Type B pancreatic cell (in vitro differentiated cells): ENCODE results near the gene ATG7. TPM values are rescaled to one million over a fixed set of nuclear protein-coding genes. Genes with fewer than 3 reads are reported as not detected.

ENCODE experiments used
- DNase-seq: peaks from one replicate; pipeline ENCODE4 v3.0.0; 2021; ENCODE audit warnings: mixed read lengths; ENCODE audit not compliant: unreplicated experiment; ENCODE audit errors: extremely low spot score
- H3K27ac Mint-ChIP-seq: 2 replicates; pipeline ENCODE4 v1.8.0; 2021; ENCODE audit warnings: mild to moderate bottlenecking, mixed read lengths
- H3K27me3 Mint-ChIP-seq: 2 replicates; pipeline ENCODE4 v1.8.0; 2021; ENCODE audit warnings: mixed read lengths
- H3K36me3 Mint-ChIP-seq: 2 replicates; pipeline ENCODE4 v1.8.0; 2021; ENCODE audit warnings: mixed read lengths
- H3K4me1 Mint-ChIP-seq: one replicate; pipeline ENCODE4 v1.8.0; 2021; ENCODE audit warnings: mixed read lengths; ENCODE audit not compliant: unreplicated experiment
- H3K4me3 Mint-ChIP-seq: 2 replicates; pipeline ENCODE4 v1.8.0; 2021; ENCODE audit warnings: mild to moderate bottlenecking, mixed read lengths
- H3K9me3 Mint-ChIP-seq: 2 replicates; pipeline ENCODE4 v1.8.0; 2021; ENCODE audit warnings: mixed read lengths
- CTCF ChIP-seq: fragments of 200-600 bp; sonication (generic); conservative IDR thresholded peaks from 2 replicates; pipeline ENCODE4 v1.5.0; 2021; ENCODE audit warnings: antibody characterized with exemption, mild to moderate bottlenecking
- total RNA-seq: library from RNA; stranded (reverse); gene quantifications from 2 replicates; pipeline ENCODE4 v1.2.1, GENCODE V29; 2021; ENCODE audit warnings: low replicate concordance

The ATG7 gene
- total RNA-seq, 1 donor from 2014 or later: 32.4 TPM

DNA sequence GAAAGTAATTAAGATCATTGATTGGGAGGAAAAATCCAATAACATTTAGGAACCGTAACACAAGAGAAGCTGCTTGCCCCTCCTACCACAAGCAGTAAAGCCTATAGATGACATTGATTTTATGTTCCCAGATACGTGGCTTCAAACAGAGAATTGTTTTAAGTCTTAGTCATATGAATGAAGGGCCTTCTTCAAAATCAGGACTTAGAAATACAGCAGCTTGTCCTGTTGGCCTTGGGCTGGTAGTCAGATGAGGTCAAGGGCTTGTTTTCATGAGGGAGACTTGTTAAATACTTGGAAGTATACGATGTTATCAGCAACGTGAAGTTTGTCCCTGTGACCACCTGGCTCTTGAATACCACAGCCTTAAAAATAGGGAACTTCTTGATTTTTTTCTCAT lies 257.1 kb downstream of the ATG7 start:
- DNase-seq: no peak
- no peak overlapping the region for H3K27ac Mint-ChIP-seq

DNA sequence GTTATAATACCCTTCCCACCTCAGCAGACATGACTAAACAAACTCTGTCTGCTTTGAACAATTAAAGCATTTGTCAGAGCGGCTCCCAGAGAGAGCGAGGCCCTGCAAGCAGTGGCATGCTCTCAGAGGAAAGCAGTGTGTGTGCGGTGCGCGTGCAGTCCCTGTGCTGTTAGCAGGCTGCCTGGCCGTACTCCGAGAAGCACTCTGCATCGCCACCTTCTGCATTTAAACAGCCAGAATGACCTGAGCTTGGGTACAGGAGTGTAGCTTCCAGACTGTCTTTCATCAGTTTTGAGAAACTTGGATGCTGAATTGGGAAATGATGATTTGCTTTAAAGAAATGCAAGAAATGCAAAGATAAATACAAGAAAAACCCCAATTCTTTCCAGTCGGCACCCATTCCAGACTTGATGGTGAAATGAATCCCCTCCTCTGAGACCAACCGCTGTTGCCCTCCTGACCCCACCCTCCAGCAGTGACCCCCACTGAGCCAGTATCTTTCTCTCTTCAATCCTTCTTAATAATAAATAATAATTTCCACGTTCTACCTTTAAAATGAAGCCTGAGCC lies 258.0 kb downstream of the ATG7 start:
- H3K4me1 Mint-ChIP-seq: peaks cover 36% of the 10 kb centered on the region
- peaks cover 4% of the 10 kb centered on the region for H3K36me3 Mint-ChIP-seq
- H3K27me3 Mint-ChIP-seq: no peaks in the 10 kb centered on the region
- no peak for DNase-seq
- peak overlapping the region; percentile 9 for H3K4me3 Mint-ChIP-seq
- H3K9me3 Mint-ChIP-seq: peaks cover 4% of the 10 kb centered on the region
- TF ChIP-seq CTCF: peak; percentile 32
- H3K27ac Mint-ChIP-seq: peak overlapping the region; percentile 6

More for the DNA sequence above, 257.1 kb downstream of the ATG7 start:
- no peak overlapping the region for H3K4me3 Mint-ChIP-seq
- peaks cover 36% of the 10 kb centered on the region for H3K4me1 Mint-ChIP-seq
- no peaks in the 10 kb centered on the region for H3K27me3 Mint-ChIP-seq
- TF ChIP-seq CTCF: no peak
- peaks cover 4% of the 10 kb centered on the region for H3K9me3 Mint-ChIP-seq
- peaks cover 4% of the 10 kb centered on the region for H3K36me3 Mint-ChIP-seq

DNA sequence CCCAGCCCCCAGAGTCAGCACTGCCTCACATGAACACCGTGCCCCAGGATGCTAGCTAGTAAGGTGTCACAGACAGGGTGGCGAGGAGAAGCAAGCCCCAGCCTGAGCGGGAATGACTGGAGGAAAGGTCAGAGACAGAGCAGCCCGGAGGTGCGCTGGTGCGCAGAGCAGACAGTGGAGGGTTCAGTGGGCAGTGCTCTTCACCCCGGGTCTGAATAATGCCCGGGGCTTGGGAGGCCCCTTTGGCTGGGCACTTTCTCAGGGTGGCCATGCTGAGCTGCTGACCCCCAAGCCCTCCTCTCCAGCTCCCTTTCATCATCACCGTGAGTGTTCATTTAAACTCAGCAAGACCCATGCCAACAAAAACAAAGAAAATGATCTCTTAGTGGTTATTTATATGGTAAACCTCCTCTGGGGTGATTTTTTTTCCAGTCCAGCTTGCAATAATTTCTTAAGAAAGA lies 260.8 kb downstream of the ATG7 start:
- peaks cover 46% of the 10 kb centered on the region for H3K4me1 Mint-ChIP-seq
- H3K27me3 Mint-ChIP-seq: no peaks in the 10 kb centered on the region
- H3K27ac Mint-ChIP-seq: no peak overlapping the region
- peak overlapping the region; percentile 23 for H3K4me3 Mint-ChIP-seq
- peaks cover 4% of the 10 kb centered on the region for H3K36me3 Mint-ChIP-seq
- peaks cover 8% of the 10 kb centered on the region for H3K9me3 Mint-ChIP-seq
- DNase-seq: no peak
- no peak for TF ChIP-seq CTCF

DNA sequence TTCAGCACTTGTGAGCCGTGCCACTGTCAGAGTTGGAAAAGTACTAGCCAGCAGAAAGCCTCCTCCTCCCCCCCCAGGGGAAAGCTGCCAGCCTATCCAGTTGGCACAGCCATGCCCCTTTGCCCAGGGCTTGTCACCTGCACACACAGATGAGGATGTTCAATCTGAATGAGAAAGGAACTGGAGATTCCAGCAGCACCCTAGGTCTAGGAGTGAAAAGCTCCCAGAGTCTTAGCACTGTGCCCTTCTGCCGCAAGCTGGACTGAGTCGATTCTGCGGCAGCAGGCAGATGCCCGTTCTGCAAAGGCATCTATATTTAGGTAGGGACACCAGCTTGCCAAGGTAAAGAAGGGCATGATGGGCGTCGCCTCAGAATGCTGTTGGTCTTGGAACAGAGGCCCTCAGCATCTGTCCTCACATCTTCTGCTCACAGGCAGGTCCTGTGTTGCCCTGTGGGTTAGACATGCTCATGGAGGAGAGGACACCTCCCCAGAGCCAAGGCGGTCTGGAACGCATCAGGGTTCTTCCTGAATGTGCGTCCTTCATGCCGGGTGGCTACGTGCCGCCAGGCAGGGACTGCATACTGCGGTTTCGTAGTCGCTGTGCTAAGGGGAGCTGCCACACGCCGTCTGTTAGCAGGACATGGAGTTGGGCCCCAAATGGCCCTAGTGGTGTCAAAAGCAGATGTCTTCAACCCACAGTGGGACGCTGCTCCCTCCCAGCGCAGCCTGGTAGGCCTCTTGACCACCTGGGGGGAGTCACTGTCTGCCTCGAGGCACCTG lies 262.0 kb downstream of the ATG7 start:
- Mint-ChIP-seq H3K36me3 (peaks cover 6% of the 10 kb centered on the region), H3K4me3 (peak overlapping the region; percentile 31), H3K27me3 (no peaks in the 10 kb centered on the region), H3K27ac (no peak overlapping the region), H3K4me1 (peaks cover 49% of the 10 kb centered on the region), H3K9me3 (peaks cover 5% of the 10 kb centered on the region)
- no peak for DNase-seq
- TF ChIP-seq CTCF: no peak

DNA sequence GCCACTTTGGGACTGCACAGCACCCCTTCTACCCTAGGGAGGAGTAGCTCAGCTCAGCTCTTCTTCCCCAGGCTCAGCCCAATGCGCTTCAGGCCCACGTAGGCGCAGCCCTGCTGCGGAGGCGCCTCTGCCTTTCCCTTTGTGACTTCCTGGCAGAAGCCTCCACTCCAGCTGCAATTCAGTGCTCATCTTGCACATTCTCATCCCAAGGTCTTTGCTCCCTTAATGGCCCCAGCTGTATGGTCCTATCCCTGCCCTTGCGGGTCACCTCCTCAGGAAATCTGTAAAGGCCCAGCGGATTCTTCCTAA lies 262.6 kb downstream of the ATG7 start:
- H3K27me3 Mint-ChIP-seq: no peaks in the 10 kb centered on the region
- DNase-seq: no peak
- peaks cover 49% of the 10 kb centered on the region for H3K4me1 Mint-ChIP-seq
- peaks cover 9% of the 10 kb centered on the region for H3K36me3 Mint-ChIP-seq
- H3K4me3 Mint-ChIP-seq: no peak overlapping the region
- no peak overlapping the region for H3K27ac Mint-ChIP-seq
- no peak for TF ChIP-seq CTCF
- peaks cover 5% of the 10 kb centered on the region for H3K9me3 Mint-ChIP-seq
